Measurements from ENCODE around the gene RITA1.

GRCh38 chr12:113220593-113221180 lies 35.2 kb downstream of the RITA1 start:
- TF ChIP-seq, protein P1, sequence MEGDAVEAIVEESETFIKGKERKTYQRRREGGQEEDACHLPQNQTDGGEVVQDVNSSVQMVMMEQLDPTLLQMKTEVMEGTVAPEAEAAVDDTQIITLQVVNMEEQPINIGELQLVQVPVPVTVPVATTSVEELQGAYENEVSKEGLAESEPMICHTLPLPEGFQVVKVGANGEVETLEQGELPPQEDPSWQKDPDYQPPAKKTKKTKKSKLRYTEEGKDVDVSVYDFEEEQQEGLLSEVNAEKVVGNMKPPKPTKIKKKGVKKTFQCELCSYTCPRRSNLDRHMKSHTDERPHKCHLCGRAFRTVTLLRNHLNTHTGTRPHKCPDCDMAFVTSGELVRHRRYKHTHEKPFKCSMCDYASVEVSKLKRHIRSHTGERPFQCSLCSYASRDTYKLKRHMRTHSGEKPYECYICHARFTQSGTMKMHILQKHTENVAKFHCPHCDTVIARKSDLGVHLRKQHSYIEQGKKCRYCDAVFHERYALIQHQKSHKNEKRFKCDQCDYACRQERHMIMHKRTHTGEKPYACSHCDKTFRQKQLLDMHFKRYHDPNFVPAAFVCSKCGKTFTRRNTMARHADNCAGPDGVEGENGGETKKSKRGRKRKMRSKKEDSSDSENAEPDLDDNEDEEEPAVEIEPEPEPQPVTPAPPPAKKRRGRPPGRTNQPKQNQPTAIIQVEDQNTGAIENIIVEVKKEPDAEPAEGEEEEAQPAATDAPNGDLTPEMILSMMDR (IDR thresholded peaks at IDR 0.05), result no peak
- no peak for TF ChIP-seq POLR2A (IDR thresholded peaks at IDR 0.05)

Data from right lobe of liver (tissue), 4 donors.